ENCODE measurements around the gene CARS2.
A peak's percentile ranks its signal among the peaks of the same experiment; 100 is the strongest.

Gene CARS2

GRCh38 chr13:110689041-110689440, 16.9 kb downstream of the CARS2 start:
- H3K4me3 Mint-ChIP-seq, result no peak overlapping the region
- no peak overlapping the region for H3K27ac Mint-ChIP-seq
- peaks cover 53% of the 10 kb centered on the region for H3K36me3 Mint-ChIP-seq (ENCODE audit: low read depth)
- no peaks in the 10 kb centered on the region for H3K9me3 Mint-ChIP-seq
- peaks cover 19% of the 10 kb centered on the region for H3K4me1 Mint-ChIP-seq
- TF ChIP-seq, protein P1, sequence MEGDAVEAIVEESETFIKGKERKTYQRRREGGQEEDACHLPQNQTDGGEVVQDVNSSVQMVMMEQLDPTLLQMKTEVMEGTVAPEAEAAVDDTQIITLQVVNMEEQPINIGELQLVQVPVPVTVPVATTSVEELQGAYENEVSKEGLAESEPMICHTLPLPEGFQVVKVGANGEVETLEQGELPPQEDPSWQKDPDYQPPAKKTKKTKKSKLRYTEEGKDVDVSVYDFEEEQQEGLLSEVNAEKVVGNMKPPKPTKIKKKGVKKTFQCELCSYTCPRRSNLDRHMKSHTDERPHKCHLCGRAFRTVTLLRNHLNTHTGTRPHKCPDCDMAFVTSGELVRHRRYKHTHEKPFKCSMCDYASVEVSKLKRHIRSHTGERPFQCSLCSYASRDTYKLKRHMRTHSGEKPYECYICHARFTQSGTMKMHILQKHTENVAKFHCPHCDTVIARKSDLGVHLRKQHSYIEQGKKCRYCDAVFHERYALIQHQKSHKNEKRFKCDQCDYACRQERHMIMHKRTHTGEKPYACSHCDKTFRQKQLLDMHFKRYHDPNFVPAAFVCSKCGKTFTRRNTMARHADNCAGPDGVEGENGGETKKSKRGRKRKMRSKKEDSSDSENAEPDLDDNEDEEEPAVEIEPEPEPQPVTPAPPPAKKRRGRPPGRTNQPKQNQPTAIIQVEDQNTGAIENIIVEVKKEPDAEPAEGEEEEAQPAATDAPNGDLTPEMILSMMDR (IDR thresholded peaks at IDR 0.05), result no peak
- H3K27me3 Mint-ChIP-seq (ENCODE audit: low read depth, poor library complexity), result no peaks in the 10 kb centered on the region
- no peak for DNase-seq

DNA sequence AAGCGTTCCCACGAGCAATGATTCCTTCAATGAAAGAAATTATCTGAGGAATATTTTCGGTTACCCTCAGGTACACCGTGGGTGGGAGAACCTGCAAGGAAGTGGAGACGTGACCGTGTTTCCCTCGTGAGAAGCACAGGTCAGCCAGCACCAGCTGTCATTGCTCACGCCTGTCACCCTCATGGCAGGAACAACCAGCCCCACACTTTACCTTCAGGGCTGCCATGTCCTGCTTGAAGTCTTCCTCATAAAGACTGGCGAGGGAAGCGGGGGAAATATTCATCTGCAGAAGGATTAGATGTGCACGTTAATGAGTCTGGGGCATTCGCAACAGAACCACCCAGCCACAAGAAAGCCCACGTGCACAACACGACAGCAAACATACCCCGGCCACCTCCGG, 18.2 kb downstream of the CARS2 start:
- Mint-ChIP-seq H3K27ac (no peak overlapping the region), H3K4me1 (peaks cover 19% of the 10 kb centered on the region), H3K9me3 (no peaks in the 10 kb centered on the region), H3K4me3 (no peak overlapping the region), H3K27me3 (ENCODE audit: low read depth, poor library complexity) (no peaks in the 10 kb centered on the region), H3K36me3 (ENCODE audit: low read depth) (peaks cover 46% of the 10 kb centered on the region)
- TF ChIP-seq, protein P1 (IDR thresholded peaks at IDR 0.05), result no peak
- DNase-seq, result no peak

- Mint-ChIP-seq H3K27ac (peak overlapping the region; percentile 89), H3K9me3 (no peaks in the 10 kb centered on the region), H3K27me3 (ENCODE audit: low read depth, poor library complexity) (no peaks in the 10 kb centered on the region), H3K4me1 (peaks cover 19% of the 10 kb centered on the region), H3K36me3 (ENCODE audit: low read depth) (peaks cover 52% of the 10 kb centered on the region), H3K4me3 (no peak overlapping the region)
- DNase-seq, result no peak
- TF ChIP-seq, protein P1 (IDR thresholded peaks at IDR 0.05), result no peak
These were observed 20.5 kb downstream of the CARS2 start for GRCh38 chr13:110685305-110686020.

DNA sequence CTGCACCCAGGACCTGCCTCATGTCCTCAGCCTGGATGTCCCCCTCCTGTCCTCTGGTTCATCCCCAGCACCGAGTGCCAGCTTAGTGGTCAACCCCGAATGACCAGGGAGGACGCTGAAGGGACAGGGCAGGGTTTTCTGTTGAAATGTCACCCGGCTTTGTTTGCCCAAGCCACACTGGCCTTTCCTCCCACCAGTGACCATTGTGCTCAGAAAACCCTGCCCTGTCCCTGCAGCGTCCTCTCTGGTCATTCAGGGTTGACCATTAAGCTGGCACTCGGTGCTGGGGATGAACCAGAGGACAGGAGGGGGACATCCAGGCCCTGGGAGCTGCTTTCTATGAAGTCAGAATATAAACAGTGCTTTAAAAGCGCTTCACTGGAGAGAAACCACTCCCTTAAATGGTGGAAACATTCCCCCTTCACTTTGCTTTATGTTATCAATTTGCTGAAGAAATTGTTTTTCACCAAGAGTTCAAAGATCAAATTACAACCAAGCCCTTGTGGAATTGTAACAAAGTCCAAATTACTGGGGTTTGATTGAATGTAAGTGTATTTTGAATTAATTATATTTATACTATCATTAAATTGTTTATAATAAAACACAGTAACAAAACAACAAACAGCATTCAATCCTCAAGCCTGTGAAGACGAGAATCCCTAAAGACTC, 21.4 kb downstream of the CARS2 start:
- H3K4me3 Mint-ChIP-seq, result no peak overlapping the region
- no peaks in the 10 kb centered on the region for H3K27me3 Mint-ChIP-seq (ENCODE audit: low read depth, poor library complexity)
- no peak overlapping the region for H3K27ac Mint-ChIP-seq
- no peak for DNase-seq
- peaks cover 16% of the 10 kb centered on the region for H3K4me1 Mint-ChIP-seq
- peaks cover 48% of the 10 kb centered on the region for H3K36me3 Mint-ChIP-seq (ENCODE audit: low read depth)
- TF ChIP-seq, protein P1 (IDR thresholded peaks at IDR 0.05), result no peak
- no peaks in the 10 kb centered on the region for H3K9me3 Mint-ChIP-seq

GRCh38 chr13:110683921-110684320, 22.0 kb downstream of the CARS2 start:
- Mint-ChIP-seq H3K9me3 (no peaks in the 10 kb centered on the region), H3K36me3 (ENCODE audit: low read depth) (peaks cover 47% of the 10 kb centered on the region), H3K27me3 (ENCODE audit: low read depth, poor library complexity) (no peaks in the 10 kb centered on the region), H3K4me3 (no peak overlapping the region), H3K27ac (no peak overlapping the region), H3K4me1 (peaks cover 12% of the 10 kb centered on the region)
- TF ChIP-seq, protein P1 (IDR thresholded peaks at IDR 0.05), result no peak
- DNase-seq, result no peak
